Kidney epithelial cell (primary cell): Measurements from ENCODE around the gene PCSK2. TPM values are rescaled to one million over a fixed set of nuclear protein-coding genes. Genes with fewer than 3 reads are reported as not detected.

ENCODE experiments used
- DNase-seq: peaks from one replicate; pipeline ENCODE4 v3.0.0-alpha.2; 2010; ENCODE audit warnings: low read depth
- H3K27me3 ChIP-seq: 2 replicates; pipeline ENCODE4 v1.6.0; 2011; ENCODE audit warnings: low read length; ENCODE audit not compliant: control insufficient read depth, insufficient read depth
- H3K36me3 ChIP-seq: 2 replicates; pipeline ENCODE4 v1.5.1; 2011; ENCODE audit warnings: low read length; ENCODE audit not compliant: control insufficient read depth, insufficient read depth
- H3K4me3 ChIP-seq: 2 replicates; pipeline ENCODE4 v1.5.1; 2011; ENCODE audit warnings: low read depth, mild to moderate bottlenecking, control low read depth, low read length
- total RNA-seq: library from RNA; depleted of rRNA; stranded (reverse); fragments of >200 nt; gene quantifications from 2 replicates; pipeline ENCODE4 v1.2.3, GENCODE V29; 2015
- TF ChIP-seq, protein P1 (sequence below): IDR thresholded peaks from 2 replicates; pipeline ENCODE4 v1.5.1; 2011; ENCODE audit warnings: mild to moderate bottlenecking, moderate library complexity, low read length, control low read depth, inconsistent platforms; ENCODE audit not compliant: insufficient read depth, poor library complexity, severe bottlenecking

The PCSK2 gene
- total RNA-seq, 1 donor from 2014 or later, result 0.04 TPM

DNA sequence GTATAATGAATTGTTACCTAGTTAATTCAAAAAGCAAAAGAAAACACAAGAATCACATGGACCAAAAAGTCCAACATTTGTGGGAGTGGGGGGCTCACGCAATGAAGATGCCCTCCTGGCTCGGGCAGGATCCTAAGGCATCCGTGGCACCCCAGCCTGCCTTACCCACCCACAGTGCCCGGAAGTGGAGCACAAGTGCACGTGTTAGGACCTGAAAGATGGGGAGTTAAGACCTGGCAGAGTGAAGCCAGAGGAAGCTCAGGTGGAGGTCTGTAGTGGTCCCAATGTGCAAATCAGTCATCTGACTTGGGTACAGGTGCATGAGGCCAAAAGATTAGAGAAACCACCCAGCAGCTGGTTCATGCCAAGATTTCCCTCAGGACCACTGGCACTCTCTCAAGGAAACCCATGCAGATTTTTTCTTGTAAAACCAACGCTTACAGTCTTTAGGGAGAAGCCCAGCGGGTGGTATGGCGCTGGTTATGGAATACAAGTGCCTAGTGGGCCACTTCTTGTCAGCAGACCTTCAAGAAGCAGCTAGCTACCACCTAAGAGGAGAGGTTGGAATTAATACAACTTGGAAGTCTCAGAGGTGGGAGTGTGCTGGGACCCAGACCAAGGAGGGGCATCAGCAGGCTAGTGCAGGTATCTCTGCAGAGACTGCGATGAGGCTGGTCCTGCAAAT lies 262.2 kb downstream of the PCSK2 start:
- Histone ChIP-seq H3K4me3 (no peak overlapping the region), H3K27me3 (no peaks in the 10 kb centered on the region), H3K36me3 (no peaks in the 10 kb centered on the region)
- TF ChIP-seq, protein P1, sequence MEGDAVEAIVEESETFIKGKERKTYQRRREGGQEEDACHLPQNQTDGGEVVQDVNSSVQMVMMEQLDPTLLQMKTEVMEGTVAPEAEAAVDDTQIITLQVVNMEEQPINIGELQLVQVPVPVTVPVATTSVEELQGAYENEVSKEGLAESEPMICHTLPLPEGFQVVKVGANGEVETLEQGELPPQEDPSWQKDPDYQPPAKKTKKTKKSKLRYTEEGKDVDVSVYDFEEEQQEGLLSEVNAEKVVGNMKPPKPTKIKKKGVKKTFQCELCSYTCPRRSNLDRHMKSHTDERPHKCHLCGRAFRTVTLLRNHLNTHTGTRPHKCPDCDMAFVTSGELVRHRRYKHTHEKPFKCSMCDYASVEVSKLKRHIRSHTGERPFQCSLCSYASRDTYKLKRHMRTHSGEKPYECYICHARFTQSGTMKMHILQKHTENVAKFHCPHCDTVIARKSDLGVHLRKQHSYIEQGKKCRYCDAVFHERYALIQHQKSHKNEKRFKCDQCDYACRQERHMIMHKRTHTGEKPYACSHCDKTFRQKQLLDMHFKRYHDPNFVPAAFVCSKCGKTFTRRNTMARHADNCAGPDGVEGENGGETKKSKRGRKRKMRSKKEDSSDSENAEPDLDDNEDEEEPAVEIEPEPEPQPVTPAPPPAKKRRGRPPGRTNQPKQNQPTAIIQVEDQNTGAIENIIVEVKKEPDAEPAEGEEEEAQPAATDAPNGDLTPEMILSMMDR, result no peak
- DNase-seq, result no peak

DNA sequence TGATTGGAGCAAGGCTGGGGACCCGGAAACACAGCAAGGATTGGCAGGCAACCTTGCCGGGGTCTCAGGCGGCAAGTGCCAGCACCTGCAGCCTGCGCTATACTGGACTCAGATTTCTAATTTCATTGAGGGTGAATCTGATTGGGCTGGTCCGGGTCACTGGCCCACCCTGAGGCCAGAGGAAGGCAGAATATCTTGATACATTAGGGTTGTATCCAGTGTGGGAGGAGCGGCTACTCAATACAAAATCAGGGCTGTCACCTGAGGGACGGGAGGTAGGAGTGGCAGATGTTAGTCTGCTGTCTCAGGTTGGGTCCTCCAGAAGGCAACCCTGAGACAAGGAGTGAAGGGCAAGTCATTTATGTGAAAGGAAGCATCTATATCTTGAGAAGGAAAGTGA lies 263.7 kb downstream of the PCSK2 start:
- H3K27me3 ChIP-seq, result no peaks in the 10 kb centered on the region
- TF ChIP-seq, protein P1, result no peak

DNA sequence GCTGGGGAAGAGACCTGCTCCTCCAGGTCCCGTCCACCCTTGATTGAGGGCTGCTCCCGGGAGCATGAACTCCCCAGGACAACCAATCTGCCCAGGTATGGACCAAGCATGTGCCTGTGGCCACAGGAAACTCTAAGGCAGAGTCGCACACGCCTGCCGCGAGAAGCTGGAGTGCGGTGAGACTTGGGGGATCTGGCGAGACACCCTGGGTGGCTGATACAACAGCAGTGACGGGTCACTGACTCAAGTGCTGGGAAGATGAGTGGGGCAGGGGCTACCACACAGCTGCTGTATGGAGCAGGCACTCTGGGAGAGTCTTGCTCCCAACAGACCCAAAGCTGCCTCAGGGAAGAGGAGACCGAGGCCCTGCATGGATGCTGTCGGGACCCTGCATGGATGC lies 264.2 kb downstream of the PCSK2 start:
- Histone ChIP-seq H3K27me3 (no peaks in the 10 kb centered on the region), H3K36me3 (no peaks in the 10 kb centered on the region)
- TF ChIP-seq, protein P1, result no peak

More for the DNA sequence above, 263.7 kb downstream of the PCSK2 start:
- no peak for DNase-seq
- no peaks in the 10 kb centered on the region for H3K36me3 ChIP-seq
- H3K4me3 ChIP-seq, result no peak overlapping the region

DNA sequence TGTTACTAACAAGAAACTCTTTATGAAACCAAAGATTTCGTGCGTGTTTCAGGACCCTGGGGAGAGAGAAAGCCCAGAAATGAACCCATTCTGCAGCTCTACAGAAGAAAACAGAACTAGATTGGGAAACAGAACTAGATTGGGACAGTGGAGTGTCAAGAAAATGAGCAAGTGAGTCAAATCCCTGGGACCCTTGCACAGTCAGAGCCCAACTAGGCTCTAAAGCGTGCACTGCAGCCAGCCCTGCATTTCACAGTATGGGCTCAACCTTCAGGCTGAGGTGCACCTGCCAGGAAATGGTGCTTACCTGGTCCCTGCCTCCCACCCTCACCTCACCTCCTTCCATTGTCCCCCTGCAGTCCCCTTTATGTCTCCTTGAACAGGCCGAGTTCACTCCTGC lies 264.6 kb downstream of the PCSK2 start:
- Histone ChIP-seq H3K27me3 (no peaks in the 10 kb centered on the region), H3K36me3 (no peaks in the 10 kb centered on the region), H3K4me3 (no peak overlapping the region)
- TF ChIP-seq, protein P1, result no peak
- no peak for DNase-seq

More for the DNA sequence above, 264.2 kb downstream of the PCSK2 start:
- no peak for DNase-seq
- no peak overlapping the region for H3K4me3 ChIP-seq

DNA sequence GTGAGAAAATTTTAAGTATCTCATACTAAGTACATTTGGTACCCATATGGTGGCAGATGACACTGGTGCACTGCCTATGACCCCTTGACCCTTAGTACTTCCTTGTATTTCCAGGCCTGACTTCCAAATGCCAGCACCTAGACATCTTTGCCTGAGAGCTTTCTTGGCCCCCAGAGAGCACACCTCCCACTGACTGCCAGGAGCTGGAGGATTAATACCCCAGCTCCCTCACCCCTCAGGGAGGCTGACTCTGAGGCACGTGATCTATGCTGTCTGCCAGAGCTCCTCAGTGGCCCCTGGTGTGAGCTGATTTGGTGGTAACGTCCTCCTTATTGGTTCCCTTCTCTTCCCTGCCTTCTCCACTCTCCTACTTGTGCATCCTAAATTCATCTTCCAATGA lies 266.3 kb downstream of the PCSK2 start:
- Histone ChIP-seq H3K27me3 (no peaks in the 10 kb centered on the region), H3K36me3 (no peaks in the 10 kb centered on the region), H3K4me3 (no peak overlapping the region)
- TF ChIP-seq, protein P1, result no peak
- no peak for DNase-seq

DNA sequence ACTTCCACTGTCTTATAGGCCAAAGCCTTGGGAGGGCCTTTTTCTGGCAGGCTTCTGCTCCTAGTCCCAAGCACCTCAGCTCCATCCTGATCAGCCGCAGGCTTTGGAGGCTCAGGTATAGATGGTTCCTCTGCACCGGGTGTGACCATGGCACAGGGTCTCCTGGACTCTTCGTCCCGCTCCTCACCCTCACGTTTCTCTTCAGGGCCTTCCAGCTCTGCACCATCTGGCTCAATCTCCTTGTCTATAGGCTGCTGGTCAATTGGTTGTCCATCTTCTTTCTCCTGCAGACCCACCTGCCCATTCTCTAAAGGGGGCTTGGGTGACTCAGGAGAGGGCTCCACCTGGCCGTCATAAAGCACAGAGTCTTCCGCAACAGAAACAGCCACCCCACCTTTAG lies 267.4 kb downstream of the PCSK2 start:
- Histone ChIP-seq H3K4me3 (no peak overlapping the region), H3K27me3 (peaks cover 2% of the 10 kb centered on the region), H3K36me3 (no peaks in the 10 kb centered on the region)
- TF ChIP-seq, protein P1, result no peak
- DNase-seq, result no peak
